Esophagus squamous epithelium (tissue), 4 donors: ENCODE measurements around the gene BBS9.

ENCODE experiments used
- CTCF ChIP-seq, 6 experiments: fragments of 450-650 bp in 4 of 6; fragments of 200-600 bp in 2 of 6; sonication (generic) in 2 of 6; IDR thresholded peaks; one replicate each; pipeline ENCODE4 v1.5.1; 2016 to 2019; ENCODE audit warnings: antibody characterized with exemption in 6 of 6, mild to moderate bottlenecking in 4 of 6, moderate library complexity in 4 of 6
- POLR2A ChIP-seq, 4 donors: fragments of 450-650 bp; IDR thresholded peaks; one replicate each; pipeline ENCODE4 v1.6.1; 2017; ENCODE audit warnings: antibody characterized with exemption in 4 of 4, mild to moderate bottlenecking in 4 of 4, moderate library complexity in 3 of 4

DNA sequence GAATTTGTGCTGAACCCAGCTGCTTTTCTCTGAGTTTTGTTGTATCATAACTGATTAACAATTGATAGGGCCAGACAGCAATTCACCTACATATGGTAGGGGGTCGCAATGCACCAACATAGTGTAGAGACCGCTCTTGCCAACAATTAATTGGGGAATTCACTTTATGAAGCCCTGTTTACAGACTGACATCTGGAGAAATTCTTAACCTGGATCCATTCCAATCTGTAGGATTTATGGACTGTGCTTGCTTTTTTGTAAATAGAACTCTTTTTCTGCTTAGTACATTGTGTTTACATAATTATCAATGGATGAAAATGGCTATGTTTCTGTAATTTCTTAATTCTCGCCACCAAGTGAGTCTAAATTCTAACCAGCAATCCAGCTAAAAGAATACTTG, 464.2 kb downstream of the BBS9 start:
- TF ChIP-seq CTCF (IDR thresholded peaks at IDR 0.05) (no peak), POLR2A (IDR thresholded peaks at IDR 0.05) (no peak)
